Stomach (tissue), 4 donors: ENCODE data around the gene PLXNA2.

Source experiments
- POLR2AphosphoS5 ChIP-seq, 3 donors: sonication (generic); formaldehyde crosslinking; IDR thresholded peaks; one replicate each; pipeline ENCODE4 v1.6.1; 2016; ENCODE audit warnings: antibody characterized with exemption in 3 of 3
- TF ChIP-seq, protein P1 (sequence below), 7 experiments: fragments of 450-650 bp in 4 of 7; fragments of 200-600 bp in 3 of 7; sonication (generic) in 3 of 7; IDR thresholded peaks; one replicate each; pipeline ENCODE4 v1.5.1; 2016 to 2019; ENCODE audit warnings: antibody characterized with exemption in 7 of 7, control low read depth in 2 of 7, mild to moderate bottlenecking in 1 of 7

GRCh38 chr1:208234721-208235120 lies 9.5 kb downstream of the PLXNA2 start:
- TF ChIP-seq, protein P1, sequence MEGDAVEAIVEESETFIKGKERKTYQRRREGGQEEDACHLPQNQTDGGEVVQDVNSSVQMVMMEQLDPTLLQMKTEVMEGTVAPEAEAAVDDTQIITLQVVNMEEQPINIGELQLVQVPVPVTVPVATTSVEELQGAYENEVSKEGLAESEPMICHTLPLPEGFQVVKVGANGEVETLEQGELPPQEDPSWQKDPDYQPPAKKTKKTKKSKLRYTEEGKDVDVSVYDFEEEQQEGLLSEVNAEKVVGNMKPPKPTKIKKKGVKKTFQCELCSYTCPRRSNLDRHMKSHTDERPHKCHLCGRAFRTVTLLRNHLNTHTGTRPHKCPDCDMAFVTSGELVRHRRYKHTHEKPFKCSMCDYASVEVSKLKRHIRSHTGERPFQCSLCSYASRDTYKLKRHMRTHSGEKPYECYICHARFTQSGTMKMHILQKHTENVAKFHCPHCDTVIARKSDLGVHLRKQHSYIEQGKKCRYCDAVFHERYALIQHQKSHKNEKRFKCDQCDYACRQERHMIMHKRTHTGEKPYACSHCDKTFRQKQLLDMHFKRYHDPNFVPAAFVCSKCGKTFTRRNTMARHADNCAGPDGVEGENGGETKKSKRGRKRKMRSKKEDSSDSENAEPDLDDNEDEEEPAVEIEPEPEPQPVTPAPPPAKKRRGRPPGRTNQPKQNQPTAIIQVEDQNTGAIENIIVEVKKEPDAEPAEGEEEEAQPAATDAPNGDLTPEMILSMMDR (IDR thresholded peaks at IDR 0.05), result no peak
- no peak for TF ChIP-seq POLR2AphosphoS5 (IDR thresholded peaks at IDR 0.05)
